GM12878 (cell line): ENCODE data around the gene MID2. TPM values are rescaled to one million over a fixed set of nuclear protein-coding genes. Genes with fewer than 3 reads are reported as not detected.

ENCODE experiments used
- ATAC-seq: fragments of 200-7000 bp; cut with Tn5 transposase; 3 replicates; pipeline ENCODE4 v1.9.1; 2020; ENCODE audit warnings: mild to moderate bottlenecking, moderate library complexity
- BruUV-seq: library from RNA; stranded (reverse); fragments of 400-500 nt; replicated peaks from 2 replicates; lab custom pipeline; 2021; lab: Mats Ljungman, UMichigan
- CTCF ChIA-PET: fragments of 300-600 bp; sonication (Branson Sonifier 250); formaldehyde crosslinking; extraction: SDS; loops from one replicate; lab custom pipeline; 2021; ENCODE audit warnings: inconsistent platforms; lab: Yijun Ruan, JAX
- POLR2A ChIA-PET: fragments of 350-600 bp; formaldehyde crosslinking; extraction: SDS; loops from one replicate; lab custom pipeline; 2021; ENCODE audit warnings: inconsistent platforms; lab: Charles Lee
- RAD21 ChIA-PET: fragments of 300-600 bp; sonication (Branson Sonifier 250); formaldehyde crosslinking; loops from one replicate; lab custom pipeline; 2023; ENCODE audit warnings: antibody characterized with exemption; ENCODE audit not compliant: unreplicated experiment; lab: Charles Lee
- SMC1A ChIA-PET: fragments of 300-600 bp; sonication (Branson Sonifier 250); formaldehyde crosslinking; loops from one replicate; lab custom pipeline; 2023; ENCODE audit not compliant: unreplicated experiment, uncharacterized antibody; lab: Charles Lee
- DNase-seq: peaks from one replicate; pipeline ENCODE4 v3.0.0-alpha.2; 2011; ENCODE audit warnings: low read depth, low spot score
- FAIRE-seq: peaks from 3 replicates; lab custom pipeline; 2011; peaks lifted over from hg19 to GRCh38; lab: Jason Lieb, UNC
- H2AFZ ChIP-seq: 2 replicates; pipeline ENCODE4 v1.6.0; 2011; ENCODE audit warnings: low read depth, low read length, control low read depth; ENCODE audit not compliant: control insufficient read depth
- H3K27ac ChIP-seq: 2 replicates; pipeline ENCODE4 v1.5.1; 2011; ENCODE audit warnings: control low read depth; ENCODE audit not compliant: control insufficient read depth, insufficient read depth
- H3K27me3 ChIP-seq, 2 experiments: replicated peaks in 1 of 2; 2 replicates each; pipeline versions ENCODE4 v1.6.0 to v1.6.1; 2011; ENCODE audit warnings: low read length in 1 of 2; ENCODE audit not compliant: control insufficient read depth in 2 of 2, insufficient read depth in 2 of 2
- H3K36me3 ChIP-seq, 2 experiments: 2 replicates each; pipeline ENCODE4 v1.5.1; 2011; ENCODE audit warnings: low read length in 1 of 2; ENCODE audit not compliant: control insufficient read depth in 2 of 2, insufficient read depth in 2 of 2
- H3K4me1 ChIP-seq: 2 replicates; pipeline ENCODE4 v1.6.1; 2011; ENCODE audit warnings: mild to moderate bottlenecking, low read length, moderate library complexity, mixed read lengths; ENCODE audit not compliant: control insufficient read depth, insufficient read depth
- H3K4me2 ChIP-seq: 2 replicates; pipeline ENCODE4 v1.6.0; 2011; ENCODE audit warnings: control low read depth; ENCODE audit not compliant: control insufficient read depth, insufficient read depth
- H3K4me3 ChIP-seq: fragments of 200-600 bp; sonication (generic); 2 replicates; pipeline ENCODE4 v1.5.1; 2016
- H3K79me2 ChIP-seq: 2 replicates; pipeline ENCODE4 v1.6.0; 2011; ENCODE audit warnings: low read length; ENCODE audit not compliant: control insufficient read depth, insufficient read depth
- H3K9ac ChIP-seq: 2 replicates; pipeline ENCODE4 v1.8.0; 2011; ENCODE audit warnings: low read length, control low read depth, mixed read lengths; ENCODE audit not compliant: control insufficient read depth, insufficient read depth
- H3K9me3 ChIP-seq: replicated peaks from 3 replicates; pipeline ENCODE4 v1.5.1; 2011; ENCODE audit warnings: mild to moderate bottlenecking, low read length; ENCODE audit not compliant: control insufficient read depth, insufficient read depth
- H4K20me1 ChIP-seq: 2 replicates; pipeline ENCODE4 v1.6.0; 2011; ENCODE audit not compliant: control insufficient read depth, insufficient read depth
- ATF2 ChIP-seq: IDR thresholded peaks from 2 replicates; pipeline ENCODE4 v1.6.1; 2012; ENCODE audit warnings: low read length, inconsistent platforms
- ATF7 ChIP-seq: fragments of 450-650 bp; IDR thresholded peaks from 2 replicates; pipeline ENCODE4 v1.6.1; 2016; ENCODE audit warnings: low read depth, mild to moderate bottlenecking
- BMI1 ChIP-seq: fragments of 450-650 bp; IDR thresholded peaks from 2 replicates; pipeline ENCODE4 v1.6.1; 2016; ENCODE audit warnings: mild to moderate bottlenecking, moderate library complexity, borderline replicate concordance
- CBFB ChIP-seq: IDR thresholded peaks from 2 replicates; pipeline ENCODE4 v1.6.1; 2016; ENCODE audit warnings: antibody characterized with exemption, low read depth
- FOS ChIP-seq: IDR thresholded peaks from 3 replicates; pipeline ENCODE4 v1.6.1; 2011; ENCODE audit warnings: borderline replicate concordance; ENCODE audit not compliant: insufficient read length; ENCODE audit errors: extremely low read depth
- HDGF ChIP-seq: fragments of 450-650 bp; IDR thresholded peaks from 2 replicates; pipeline ENCODE4 v1.6.1; 2016; ENCODE audit warnings: antibody characterized with exemption
- LARP7 ChIP-seq: fragments of 450-650 bp; IDR thresholded peaks from 2 replicates; pipeline ENCODE4 v1.6.1; 2017; ENCODE audit warnings: mild to moderate bottlenecking
- MAX ChIP-seq: IDR thresholded peaks from 2 replicates; pipeline ENCODE4 v1.6.1; 2012; ENCODE audit warnings: low read depth, low read length, improper control_type of control experiment
- MEF2A ChIP-seq: IDR thresholded peaks from 2 replicates; pipeline ENCODE4 v1.6.1; 2011; ENCODE audit warnings: low read depth, mild to moderate bottlenecking, low read length, moderate library complexity; ENCODE audit not compliant: insufficient read depth
- PAX5 ChIP-seq: IDR thresholded peaks from 2 replicates; pipeline ENCODE4 v1.6.1; 2011; ENCODE audit warnings: low read depth, low read length, borderline replicate concordance
- RAD51 ChIP-seq: fragments of 450-650 bp; IDR thresholded peaks from 2 replicates; pipeline ENCODE4 v1.6.1; 2016; ENCODE audit warnings: moderate library complexity, mild to moderate bottlenecking, inconsistent platforms
- RBBP5 ChIP-seq: fragments of 200-600 bp; sonication (generic); conservative IDR thresholded peaks from 2 replicates; pipeline ENCODE4 v1.6.1; 2016
- TCF12 ChIP-seq: IDR thresholded peaks from 2 replicates; pipeline ENCODE4 v1.6.1; 2011; ENCODE audit warnings: low read depth, mild to moderate bottlenecking, low read length
- YY1 ChIP-seq: IDR thresholded peaks from 2 replicates; pipeline ENCODE4 v1.6.1; 2011; ENCODE audit warnings: low read depth, mild to moderate bottlenecking, low read length
- WGBS: methylation state at CpG from one replicate; pipeline ENCODE4 v1.1.6; 2016; ENCODE audit warnings: low lambda C conversion rate; ENCODE audit not compliant: insufficient replicate concordance, insufficient coverage; ENCODE audit errors: missing lambda C conversion rate; 5-methylcytosine and 5-hydroxymethylcytosine counted together
- in situ Hi-C: fragments of 300-500 bp; cut with MboI; formaldehyde crosslinking; loops from 9 replicates; pipeline ENCODE4 v1.14.3; 2018; ENCODE audit warnings: mixed read lengths
- intact Hi-C: fragments of 100-400 bp; cut with micrococcal nuclease; formaldehyde crosslinking; loops from one replicate; pipeline ENCODE4 v1.14.2; 2022; ENCODE audit not compliant: unreplicated experiment
- polyA plus RNA-seq, 11 experiments: library from polyadenylated mRNA; depleted of rRNA in 4 of 11; unstranded in 6 of 11; stranded (reverse) in 5 of 11; fragments of >200 nt; fragmentation: Nextera tagmentation in 4 of 11; fragmentation: Illumina TruSeq in 1 of 11; extraction: Ambion mirVana in 4 of 11; extraction: Trizol in 1 of 11; gene quantifications; 1 replicate in 1 of 11; 2 replicates in 10 of 11; pipeline versions ENCODE4 v1.2.1 to v1.2.3, GENCODE V29; 2011 to 2016; ENCODE audit warnings: inconsistent platforms in 2 of 11, missing spikeins in 2 of 11, low read depth in 1 of 11
- total RNA-seq, 4 experiments: library from RNA; depleted of rRNA in 3 of 4; stranded (reverse); fragments of >200 nt in 3 of 4; fragmentation: Illumina TruSeq in 1 of 4; extraction: Trizol in 1 of 4; gene quantifications; 2 replicates each; pipeline versions ENCODE4 v1.2.1 to v1.2.3, GENCODE V29; 2013 to 2021
- TF ChIP-seq, protein P1 (sequence below): IDR thresholded peaks from 2 replicates; pipeline ENCODE4 v1.6.1; 2011; ENCODE audit warnings: borderline replicate concordance, low read depth, mild to moderate bottlenecking, moderate library complexity, mixed read lengths, low read length; ENCODE audit not compliant: insufficient read depth; ENCODE audit errors: extremely low read length
- TF ChIP-seq, protein P2 (sequence below): fragments of 450-650 bp; IDR thresholded peaks from 2 replicates; pipeline ENCODE4 v1.6.1; 2017; ENCODE audit warnings: low read depth, mild to moderate bottlenecking, moderate library complexity

The MID2 gene
- total and polyA plus RNA-seq, 10 of the 15 experiments (the other 5 are each of a cell fraction or from before 2014, with no cell fraction given) = 0.04 to 0.21 TPM; not detected in 8

DNA sequence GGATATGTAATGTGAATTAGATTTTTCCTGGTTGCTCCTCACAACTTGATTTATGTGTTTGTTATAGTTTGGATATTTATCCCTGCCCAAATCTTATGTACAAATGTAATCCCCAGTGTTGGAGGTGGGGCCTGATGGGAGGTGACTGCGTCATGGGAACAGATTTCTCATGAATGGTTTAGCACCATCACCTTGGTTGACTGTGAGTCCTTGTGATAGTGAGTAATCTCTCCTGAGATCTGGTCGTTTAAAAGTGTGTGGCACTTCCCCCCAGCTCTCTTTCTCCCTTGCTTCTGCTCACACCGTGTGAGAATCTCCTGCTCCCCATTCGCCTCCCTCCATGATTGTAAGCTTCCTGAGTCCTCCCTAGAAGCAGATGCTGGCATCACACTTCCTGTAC is 2.2 kb downstream of the MID2 start:
- ChIA-PET SMC1A (interaction anchor here (0.7 kb wide), 1 partner anchor 173 kb away, joined by 3 read pairs; no protein-coding TSS in a partner anchor), CTCF (no interaction called here), POLR2A (no interaction called here), RAD21 (no interaction called here)
- intact Hi-C loops (no loop called here), in situ Hi-C loops (no loop called here)
- FAIRE-seq = no peak
- Histone ChIP-seq H3K9me3 (no peaks in the 10 kb centered on the region), H3K4me3 (no peak overlapping the region), H3K79me2 (no peaks in the 10 kb centered on the region), H3K9ac (no peak overlapping the region), H2AFZ (no peak overlapping the region), H3K27ac (no peak overlapping the region), H3K36me3 (no peaks in the 10 kb centered on the region), H3K4me1 (no peaks in the 10 kb centered on the region), H3K27me3 (0 out of 4 replicates have a peak, but pooled peaks cover 0 to 4% of the 10 kb centered on the region in 2 experiments), H3K4me2 (no peak overlapping the region), H4K20me1 (no peaks in the 10 kb centered on the region)
- BruUV-seq = no TSS peak
- DNase-seq = no peak
- WGBS = 41% methylated on average over 4 of the region's 4 CpGs
- TF ChIP-seq, protein P1, sequence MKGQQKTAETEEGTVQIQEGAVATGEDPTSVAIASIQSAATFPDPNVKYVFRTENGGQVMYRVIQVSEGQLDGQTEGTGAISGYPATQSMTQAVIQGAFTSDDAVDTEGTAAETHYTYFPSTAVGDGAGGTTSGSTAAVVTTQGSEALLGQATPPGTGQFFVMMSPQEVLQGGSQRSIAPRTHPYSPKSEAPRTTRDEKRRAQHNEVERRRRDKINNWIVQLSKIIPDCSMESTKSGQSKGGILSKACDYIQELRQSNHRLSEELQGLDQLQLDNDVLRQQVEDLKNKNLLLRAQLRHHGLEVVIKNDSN = no peak
- TF ChIP-seq MEF2A (no peak), ATF2 (no peak), PAX5 (no peak), RBBP5 (no peak), HDGF (no peak), LARP7 (no peak), TCF12 (no peak), YY1 (no peak), RAD51 (no peak), MAX (no peak), CBFB (no peak), ATF7 (no peak), BMI1 (no peak), FOS (no peak)
- TF ChIP-seq, protein P2, sequence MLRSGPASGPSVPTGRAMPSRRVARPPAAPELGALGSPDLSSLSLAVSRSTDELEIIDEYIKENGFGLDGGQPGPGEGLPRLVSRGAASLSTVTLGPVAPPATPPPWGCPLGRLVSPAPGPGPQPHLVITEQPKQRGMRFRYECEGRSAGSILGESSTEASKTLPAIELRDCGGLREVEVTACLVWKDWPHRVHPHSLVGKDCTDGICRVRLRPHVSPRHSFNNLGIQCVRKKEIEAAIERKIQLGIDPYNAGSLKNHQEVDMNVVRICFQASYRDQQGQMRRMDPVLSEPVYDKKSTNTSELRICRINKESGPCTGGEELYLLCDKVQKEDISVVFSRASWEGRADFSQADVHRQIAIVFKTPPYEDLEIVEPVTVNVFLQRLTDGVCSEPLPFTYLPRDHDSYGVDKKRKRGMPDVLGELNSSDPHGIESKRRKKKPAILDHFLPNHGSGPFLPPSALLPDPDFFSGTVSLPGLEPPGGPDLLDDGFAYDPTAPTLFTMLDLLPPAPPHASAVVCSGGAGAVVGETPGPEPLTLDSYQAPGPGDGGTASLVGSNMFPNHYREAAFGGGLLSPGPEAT = no peak
- ATAC-seq = no peak
